ENCODE data around the gene ZNF48.
A peak's percentile ranks its signal among the peaks of the same experiment; 100 is the strongest.

The ZNF48 gene

DNA sequence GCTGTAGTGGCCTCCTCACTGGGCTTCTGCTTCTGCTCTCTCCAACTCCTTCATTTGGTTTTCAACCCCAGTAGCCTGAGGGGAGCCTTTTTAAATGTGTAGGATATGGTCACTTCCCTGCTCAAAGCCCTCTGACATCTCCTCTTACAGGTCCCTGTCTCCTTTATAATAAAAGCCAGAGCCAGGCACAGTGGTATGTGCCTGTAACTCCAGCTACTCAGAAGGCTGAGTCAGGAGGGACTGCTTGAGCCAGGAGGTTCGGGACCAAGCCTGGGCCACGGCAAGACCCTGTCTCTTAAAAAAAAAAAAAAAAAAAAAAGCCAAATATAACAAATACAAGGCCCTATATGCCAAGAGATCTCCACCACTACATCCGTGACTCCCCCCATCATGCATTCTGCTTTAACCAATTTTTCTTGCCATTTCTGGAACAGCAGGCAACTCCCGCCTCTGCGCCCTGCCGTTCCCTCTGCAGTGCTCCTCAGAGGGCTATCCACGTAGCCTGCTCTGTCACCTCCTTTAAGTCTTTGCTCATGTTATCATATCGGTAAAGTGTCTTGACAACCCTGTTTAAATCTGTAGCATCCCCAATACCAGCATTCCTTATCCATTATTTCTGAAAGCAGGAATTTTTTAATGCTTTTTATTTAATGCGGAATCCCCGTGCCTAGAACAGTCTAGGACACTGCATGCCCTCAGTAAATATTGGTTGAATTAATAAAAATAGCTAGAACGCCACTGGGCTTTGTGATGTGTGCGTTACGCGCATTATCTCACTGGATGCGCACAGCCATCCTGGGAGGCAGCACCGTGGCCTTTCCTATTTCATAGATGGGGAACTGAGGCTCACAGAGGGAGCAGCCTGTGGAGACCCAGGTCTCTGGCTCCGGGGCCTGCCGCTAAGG lies 21.7 kb downstream of the ZNF48 start:
- ATAC-seq = peak; percentile 26; the same call in 2 of the 3 replicates
- TF ChIP-seq, protein P1, sequence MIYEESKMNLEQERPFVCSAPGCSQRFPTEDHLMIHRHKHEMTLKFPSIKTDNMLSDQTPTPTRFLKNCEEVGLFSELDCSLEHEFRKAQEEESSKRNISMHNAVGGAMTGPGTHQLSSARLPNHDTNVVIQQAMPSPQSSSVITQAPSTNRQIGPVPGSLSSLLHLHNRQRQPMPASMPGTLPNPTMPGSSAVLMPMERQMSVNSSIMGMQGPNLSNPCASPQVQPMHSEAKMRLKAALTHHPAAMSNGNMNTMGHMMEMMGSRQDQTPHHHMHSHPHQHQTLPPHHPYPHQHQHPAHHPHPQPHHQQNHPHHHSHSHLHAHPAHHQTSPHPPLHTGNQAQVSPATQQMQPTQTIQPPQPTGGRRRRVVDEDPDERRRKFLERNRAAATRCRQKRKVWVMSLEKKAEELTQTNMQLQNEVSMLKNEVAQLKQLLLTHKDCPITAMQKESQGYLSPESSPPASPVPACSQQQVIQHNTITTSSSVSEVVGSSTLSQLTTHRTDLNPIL (CRISPR knock-in tag; IDR thresholded peaks at IDR 0.05; ENCODE audit: low read depth) = no peak
- no peak for TF ChIP-seq TCF4 (CRISPR knock-in tag; IDR thresholded peaks at IDR 0.05; ENCODE audit: borderline replicate concordance)
- no peak for TF ChIP-seq PPARA (CRISPR knock-in tag; IDR thresholded peaks at IDR 0.05; ENCODE audit: borderline replicate concordance)
- TF ChIP-seq, protein P2, sequence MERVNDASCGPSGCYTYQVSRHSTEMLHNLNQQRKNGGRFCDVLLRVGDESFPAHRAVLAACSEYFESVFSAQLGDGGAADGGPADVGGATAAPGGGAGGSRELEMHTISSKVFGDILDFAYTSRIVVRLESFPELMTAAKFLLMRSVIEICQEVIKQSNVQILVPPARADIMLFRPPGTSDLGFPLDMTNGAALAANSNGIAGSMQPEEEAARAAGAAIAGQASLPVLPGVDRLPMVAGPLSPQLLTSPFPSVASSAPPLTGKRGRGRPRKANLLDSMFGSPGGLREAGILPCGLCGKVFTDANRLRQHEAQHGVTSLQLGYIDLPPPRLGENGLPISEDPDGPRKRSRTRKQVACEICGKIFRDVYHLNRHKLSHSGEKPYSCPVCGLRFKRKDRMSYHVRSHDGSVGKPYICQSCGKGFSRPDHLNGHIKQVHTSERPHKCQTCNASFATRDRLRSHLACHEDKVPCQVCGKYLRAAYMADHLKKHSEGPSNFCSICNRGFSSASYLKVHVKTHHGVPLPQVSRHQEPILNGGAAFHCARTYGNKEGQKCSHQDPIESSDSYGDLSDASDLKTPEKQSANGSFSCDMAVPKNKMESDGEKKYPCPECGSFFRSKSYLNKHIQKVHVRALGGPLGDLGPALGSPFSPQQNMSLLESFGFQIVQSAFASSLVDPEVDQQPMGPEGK (CRISPR knock-in tag; IDR thresholded peaks at IDR 0.05; ENCODE audit: borderline replicate concordance) = no peak
- no peak for TF ChIP-seq CSDC2 (CRISPR knock-in tag; IDR thresholded peaks at IDR 0.05)
- TF ChIP-seq BACH2 (CRISPR knock-in tag; IDR thresholded peaks at IDR 0.05; ENCODE audit: borderline replicate concordance) = no peak
- no peak for TF ChIP-seq GLIS3 (CRISPR knock-in tag; IDR thresholded peaks at IDR 0.05)
- TF ChIP-seq ISL1 (CRISPR knock-in tag; IDR thresholded peaks at IDR 0.05) = no peak
- TF ChIP-seq, protein P3, sequence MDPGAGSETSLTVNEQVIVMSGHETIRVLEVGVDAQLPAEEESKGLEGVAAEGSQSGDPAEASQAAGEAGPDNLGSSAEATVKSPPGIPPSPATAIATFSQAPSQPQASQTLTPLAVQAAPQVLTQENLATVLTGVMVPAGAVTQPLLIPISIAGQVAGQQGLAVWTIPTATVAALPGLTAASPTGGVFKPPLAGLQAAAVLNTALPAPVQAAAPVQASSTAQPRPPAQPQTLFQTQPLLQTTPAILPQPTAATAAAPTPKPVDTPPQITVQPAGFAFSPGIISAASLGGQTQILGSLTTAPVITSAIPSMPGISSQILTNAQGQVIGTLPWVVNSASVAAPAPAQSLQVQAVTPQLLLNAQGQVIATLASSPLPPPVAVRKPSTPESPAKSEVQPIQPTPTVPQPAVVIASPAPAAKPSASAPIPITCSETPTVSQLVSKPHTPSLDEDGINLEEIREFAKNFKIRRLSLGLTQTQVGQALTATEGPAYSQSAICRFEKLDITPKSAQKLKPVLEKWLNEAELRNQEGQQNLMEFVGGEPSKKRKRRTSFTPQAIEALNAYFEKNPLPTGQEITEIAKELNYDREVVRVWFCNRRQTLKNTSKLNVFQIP (CRISPR knock-in tag; IDR thresholded peaks at IDR 0.05; ENCODE audit: borderline replicate concordance, low read depth) = no peak
- TF ChIP-seq, protein P4, sequence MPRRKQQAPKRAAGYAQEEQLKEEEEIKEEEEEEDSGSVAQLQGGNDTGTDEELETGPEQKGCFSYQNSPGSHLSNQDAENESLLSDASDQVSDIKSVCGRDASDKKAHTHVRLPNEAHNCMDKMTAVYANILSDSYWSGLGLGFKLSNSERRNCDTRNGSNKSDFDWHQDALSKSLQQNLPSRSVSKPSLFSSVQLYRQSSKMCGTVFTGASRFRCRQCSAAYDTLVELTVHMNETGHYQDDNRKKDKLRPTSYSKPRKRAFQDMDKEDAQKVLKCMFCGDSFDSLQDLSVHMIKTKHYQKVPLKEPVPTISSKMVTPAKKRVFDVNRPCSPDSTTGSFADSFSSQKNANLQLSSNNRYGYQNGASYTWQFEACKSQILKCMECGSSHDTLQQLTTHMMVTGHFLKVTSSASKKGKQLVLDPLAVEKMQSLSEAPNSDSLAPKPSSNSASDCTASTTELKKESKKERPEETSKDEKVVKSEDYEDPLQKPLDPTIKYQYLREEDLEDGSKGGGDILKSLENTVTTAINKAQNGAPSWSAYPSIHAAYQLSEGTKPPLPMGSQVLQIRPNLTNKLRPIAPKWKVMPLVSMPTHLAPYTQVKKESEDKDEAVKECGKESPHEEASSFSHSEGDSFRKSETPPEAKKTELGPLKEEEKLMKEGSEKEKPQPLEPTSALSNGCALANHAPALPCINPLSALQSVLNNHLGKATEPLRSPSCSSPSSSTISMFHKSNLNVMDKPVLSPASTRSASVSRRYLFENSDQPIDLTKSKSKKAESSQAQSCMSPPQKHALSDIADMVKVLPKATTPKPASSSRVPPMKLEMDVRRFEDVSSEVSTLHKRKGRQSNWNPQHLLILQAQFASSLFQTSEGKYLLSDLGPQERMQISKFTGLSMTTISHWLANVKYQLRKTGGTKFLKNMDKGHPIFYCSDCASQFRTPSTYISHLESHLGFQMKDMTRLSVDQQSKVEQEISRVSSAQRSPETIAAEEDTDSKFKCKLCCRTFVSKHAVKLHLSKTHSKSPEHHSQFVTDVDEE (CRISPR knock-in tag; IDR thresholded peaks at IDR 0.05) = no peak
- TF ChIP-seq SNAI2 (CRISPR knock-in tag; IDR thresholded peaks at IDR 0.05) = no peak
- TF ChIP-seq ARNTL (CRISPR knock-in tag; IDR thresholded peaks at IDR 0.05; ENCODE audit: borderline replicate concordance, low read depth) = no peak
- no peak for TF ChIP-seq ZC3H10 (CRISPR knock-in tag; IDR thresholded peaks at IDR 0.05)
- no peak for TF ChIP-seq OSR1 (CRISPR knock-in tag; IDR thresholded peaks at IDR 0.05)

DNA sequence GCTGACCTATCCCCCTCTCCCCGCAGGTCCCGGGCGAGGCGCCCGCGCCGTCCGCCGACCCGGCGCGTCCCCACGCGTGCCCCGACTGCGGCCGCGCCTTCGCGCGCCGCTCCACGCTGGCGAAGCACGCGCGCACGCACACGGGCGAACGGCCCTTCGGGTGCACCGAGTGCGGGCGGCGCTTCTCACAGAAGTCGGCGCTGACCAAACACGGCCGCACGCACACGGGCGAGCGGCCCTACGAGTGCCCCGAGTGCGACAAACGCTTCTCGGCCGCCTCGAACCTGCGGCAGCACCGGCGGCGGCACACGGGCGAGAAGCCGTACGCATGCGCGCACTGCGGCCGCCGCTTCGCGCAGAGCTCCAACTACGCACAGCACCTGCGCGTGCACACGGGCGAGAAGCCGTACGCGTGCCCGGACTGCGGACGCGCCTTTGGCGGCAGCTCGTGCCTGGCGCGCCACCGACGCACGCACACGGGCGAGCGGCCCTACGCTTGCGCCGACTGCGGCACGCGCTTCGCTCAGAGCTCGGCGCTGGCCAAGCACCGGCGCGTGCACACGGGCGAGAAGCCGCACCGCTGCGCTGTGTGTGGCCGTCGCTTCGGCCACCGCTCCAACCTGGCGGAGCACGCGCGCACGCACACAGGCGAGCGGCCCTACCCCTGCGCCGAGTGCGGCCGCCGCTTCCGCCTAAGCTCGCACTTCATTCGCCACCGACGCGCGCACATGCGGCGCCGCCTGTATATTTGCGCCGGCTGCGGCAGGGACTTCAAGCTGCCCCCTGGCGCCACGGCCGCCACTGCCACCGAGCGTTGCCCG lies 22.5 kb downstream of the ZNF48 start:
- ATAC-seq = peak; percentile 89
- TF ChIP-seq ARNTL (CRISPR knock-in tag; IDR thresholded peaks at IDR 0.05; ENCODE audit: borderline replicate concordance, low read depth) (no peak), ZNF70 (CRISPR knock-in tag; IDR thresholded peaks at IDR 0.05) (no peak; the same call in 1 of the 2 replicates), ZFP3 (CRISPR knock-in tag; IDR thresholded peaks at IDR 0.05) (peak; percentile 74; the same call in 1 of the 2 replicates), RARB (CRISPR knock-in tag; IDR thresholded peaks at IDR 0.05) (no peak), ESRRG (CRISPR knock-in tag; IDR thresholded peaks at IDR 0.05) (no peak), GLIS3 (CRISPR knock-in tag; IDR thresholded peaks at IDR 0.05) (no peak), ZFP30 (CRISPR knock-in tag; IDR thresholded peaks at IDR 0.05) (0 out of 2 replicates have a peak, but pooled peaks have one; percentile 52), PPARA (CRISPR knock-in tag; IDR thresholded peaks at IDR 0.05; ENCODE audit: borderline replicate concordance) (no peak), ZNF565 (CRISPR knock-in tag; conservative IDR thresholded peaks at IDR 0.05; ENCODE audit: low read depth) (0 out of 2 replicates have a peak, but pooled peaks have one; percentile 51), ZNF8 (CRISPR knock-in tag; IDR thresholded peaks at IDR 0.05) (no peak), CSDC2 (CRISPR knock-in tag; IDR thresholded peaks at IDR 0.05) (0 out of 2 replicates have a peak, but pooled peaks have one; percentile 33), TOX (CRISPR knock-in tag; IDR thresholded peaks at IDR 0.05; ENCODE audit: borderline replicate concordance) (no peak), BACH2 (CRISPR knock-in tag; IDR thresholded peaks at IDR 0.05; ENCODE audit: borderline replicate concordance) (no peak)
- TF ChIP-seq, protein P5, sequence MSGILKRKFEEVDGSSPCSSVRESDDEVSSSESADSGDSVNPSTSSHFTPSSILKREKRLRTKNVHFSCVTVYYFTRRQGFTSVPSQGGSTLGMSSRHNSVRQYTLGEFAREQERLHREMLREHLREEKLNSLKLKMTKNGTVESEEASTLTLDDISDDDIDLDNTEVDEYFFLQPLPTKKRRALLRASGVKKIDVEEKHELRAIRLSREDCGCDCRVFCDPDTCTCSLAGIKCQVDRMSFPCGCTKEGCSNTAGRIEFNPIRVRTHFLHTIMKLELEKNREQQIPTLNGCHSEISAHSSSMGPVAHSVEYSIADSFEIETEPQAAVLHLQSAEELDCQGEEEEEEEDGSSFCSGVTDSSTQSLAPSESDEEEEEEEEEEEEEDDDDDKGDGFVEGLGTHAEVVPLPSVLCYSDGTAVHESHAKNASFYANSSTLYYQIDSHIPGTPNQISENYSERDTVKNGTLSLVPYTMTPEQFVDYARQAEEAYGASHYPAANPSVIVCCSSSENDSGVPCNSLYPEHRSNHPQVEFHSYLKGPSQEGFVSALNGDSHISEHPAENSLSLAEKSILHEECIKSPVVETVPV (CRISPR knock-in tag; IDR thresholded peaks at IDR 0.05) = no peak
- TF ChIP-seq, protein P3 (CRISPR knock-in tag; IDR thresholded peaks at IDR 0.05; ENCODE audit: borderline replicate concordance, low read depth) = no peak
- TF ChIP-seq, protein P4 (CRISPR knock-in tag; IDR thresholded peaks at IDR 0.05) = peak; percentile 92

Data from SK-N-SH treated with all-trans-retinoic acid at 6 μM for 48 hours (cell line).